ENCODE data around the gene DEFB116.
"Not testable (repeated sequence)": the region's sequence is repeated elsewhere in the genome, so short reads cannot be mapped to it uniquely, and the experiment has no call there.

Gene DEFB116, protein sequence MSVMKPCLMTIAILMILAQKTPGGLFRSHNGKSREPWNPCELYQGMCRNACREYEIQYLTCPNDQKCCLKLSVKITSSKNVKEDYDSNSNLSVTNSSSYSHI

DNA sequence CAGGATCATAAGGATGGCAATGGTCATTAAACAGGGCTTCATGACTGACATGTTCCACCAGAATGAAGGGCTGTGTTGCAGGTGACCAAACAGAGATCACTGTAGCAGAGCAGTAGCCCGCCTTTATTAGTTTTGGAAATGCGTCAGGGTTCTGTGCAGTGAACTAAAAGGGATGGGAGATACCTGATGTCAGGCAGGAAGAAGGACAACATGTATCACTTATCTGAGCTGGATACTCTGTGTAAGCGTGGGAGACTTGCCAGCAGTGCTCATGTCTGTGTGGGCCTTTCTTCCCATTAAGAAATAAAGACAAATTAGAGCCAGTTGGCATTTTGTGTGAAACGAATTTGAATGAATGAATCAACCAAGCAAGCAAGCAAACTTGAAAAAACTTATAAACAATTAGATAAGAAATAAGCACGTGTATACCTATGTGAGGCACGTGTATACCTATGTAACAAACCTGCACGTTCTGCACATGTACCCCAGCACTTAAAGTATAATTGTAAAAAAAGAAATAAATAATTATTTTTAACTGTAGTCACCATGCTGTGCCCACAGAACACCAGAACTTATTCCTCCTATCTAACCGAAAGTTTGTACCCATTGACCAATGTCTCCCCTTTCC is at the start of gene DEFB116:
Gene DEFB116 (minus strand): TSS at position 51 of the 628 bp plus-strand sequence. CDS start 0 bp downstream, at position 51.
- no peak within 1 kb of the TSS for H3K4me3 ChIP-seq (ENCODE audit: low read depth, low read length)
- TF ChIP-seq, protein P1, sequence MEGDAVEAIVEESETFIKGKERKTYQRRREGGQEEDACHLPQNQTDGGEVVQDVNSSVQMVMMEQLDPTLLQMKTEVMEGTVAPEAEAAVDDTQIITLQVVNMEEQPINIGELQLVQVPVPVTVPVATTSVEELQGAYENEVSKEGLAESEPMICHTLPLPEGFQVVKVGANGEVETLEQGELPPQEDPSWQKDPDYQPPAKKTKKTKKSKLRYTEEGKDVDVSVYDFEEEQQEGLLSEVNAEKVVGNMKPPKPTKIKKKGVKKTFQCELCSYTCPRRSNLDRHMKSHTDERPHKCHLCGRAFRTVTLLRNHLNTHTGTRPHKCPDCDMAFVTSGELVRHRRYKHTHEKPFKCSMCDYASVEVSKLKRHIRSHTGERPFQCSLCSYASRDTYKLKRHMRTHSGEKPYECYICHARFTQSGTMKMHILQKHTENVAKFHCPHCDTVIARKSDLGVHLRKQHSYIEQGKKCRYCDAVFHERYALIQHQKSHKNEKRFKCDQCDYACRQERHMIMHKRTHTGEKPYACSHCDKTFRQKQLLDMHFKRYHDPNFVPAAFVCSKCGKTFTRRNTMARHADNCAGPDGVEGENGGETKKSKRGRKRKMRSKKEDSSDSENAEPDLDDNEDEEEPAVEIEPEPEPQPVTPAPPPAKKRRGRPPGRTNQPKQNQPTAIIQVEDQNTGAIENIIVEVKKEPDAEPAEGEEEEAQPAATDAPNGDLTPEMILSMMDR (IDR thresholded peaks at IDR 0.05; ENCODE audit: borderline replicate concordance, insufficient read depth, low read depth, low read length): no peak

DNA sequence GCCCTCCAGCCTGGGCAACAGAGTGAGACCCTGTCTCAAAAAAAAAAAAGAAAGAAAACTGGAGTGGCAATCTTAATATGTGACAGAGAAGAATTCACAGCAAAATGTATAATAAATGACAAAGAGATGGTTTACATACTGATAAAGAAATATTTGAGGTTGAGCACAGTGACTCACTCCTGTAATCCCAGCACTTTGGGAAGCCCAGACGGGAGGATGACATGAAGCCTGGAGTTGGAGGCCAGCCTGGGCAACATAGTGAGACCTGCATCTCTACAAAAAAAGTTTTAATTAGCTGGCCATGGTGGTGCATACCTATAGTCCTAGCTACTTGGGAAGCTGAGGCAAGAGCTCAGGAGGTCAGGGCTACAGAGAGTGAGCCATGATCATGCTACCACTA is 47.6 kb upstream of the DEFB116 start:
- TF ChIP-seq, protein P1 (IDR thresholded peaks at IDR 0.05; ENCODE audit: borderline replicate concordance, insufficient read depth, low read depth, low read length): no peak

DNA sequence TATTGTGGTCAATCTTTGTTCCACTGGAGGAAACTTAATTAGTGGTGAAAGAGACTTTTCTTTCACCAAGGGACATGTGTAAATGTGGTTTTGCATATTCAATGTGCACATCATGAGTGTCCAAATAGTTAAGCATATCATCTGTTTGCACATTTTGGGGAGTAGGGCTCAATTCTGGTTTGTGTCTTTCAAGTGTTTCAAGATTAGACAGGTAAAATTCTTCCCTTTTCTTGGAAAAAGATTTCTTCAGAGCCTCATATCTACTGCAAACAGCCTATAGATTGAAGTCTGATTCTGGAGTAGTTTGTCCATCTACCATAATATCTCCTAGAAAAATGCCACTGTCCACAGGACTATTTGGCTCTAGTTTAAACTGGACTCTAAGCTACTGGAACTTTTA is 33.1 kb upstream of the DEFB116 start:
- H3K4me3 ChIP-seq (ENCODE audit: low read depth, low read length): no peak overlapping the region
- TF ChIP-seq, protein P1 (IDR thresholded peaks at IDR 0.05; ENCODE audit: borderline replicate concordance, insufficient read depth, low read depth, low read length): no peak

More for the DNA sequence above, 47.6 kb upstream of the DEFB116 start:
- H3K4me3 ChIP-seq (ENCODE audit: low read depth, low read length): no peak overlapping the region

DNA sequence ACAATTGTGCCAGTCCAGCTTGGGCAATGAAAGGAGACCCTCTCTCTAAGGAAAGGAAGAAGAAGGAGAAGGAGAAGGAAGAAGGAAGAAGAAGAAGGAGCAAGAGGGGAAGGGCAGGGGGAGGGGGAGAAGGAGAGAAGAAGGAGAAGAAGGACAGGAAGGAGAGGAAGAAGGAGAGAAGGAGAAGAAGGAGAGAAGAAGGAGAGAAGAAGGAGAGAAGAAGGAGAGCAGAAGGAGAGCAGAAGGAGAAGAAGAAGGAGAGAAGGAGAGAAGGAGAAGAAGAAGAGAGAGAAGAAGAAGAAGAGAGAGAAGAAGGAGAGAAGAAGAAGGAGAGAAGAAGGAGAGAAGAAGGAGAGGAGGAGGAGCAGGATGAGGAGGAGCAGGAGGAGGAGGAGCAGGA is 22.5 kb upstream of the DEFB116 start:
- TF ChIP-seq, protein P1 (IDR thresholded peaks at IDR 0.05; ENCODE audit: borderline replicate concordance, insufficient read depth, low read depth, low read length): no peak
- H3K4me3 ChIP-seq (ENCODE audit: low read depth, low read length): no peak overlapping the region

DNA sequence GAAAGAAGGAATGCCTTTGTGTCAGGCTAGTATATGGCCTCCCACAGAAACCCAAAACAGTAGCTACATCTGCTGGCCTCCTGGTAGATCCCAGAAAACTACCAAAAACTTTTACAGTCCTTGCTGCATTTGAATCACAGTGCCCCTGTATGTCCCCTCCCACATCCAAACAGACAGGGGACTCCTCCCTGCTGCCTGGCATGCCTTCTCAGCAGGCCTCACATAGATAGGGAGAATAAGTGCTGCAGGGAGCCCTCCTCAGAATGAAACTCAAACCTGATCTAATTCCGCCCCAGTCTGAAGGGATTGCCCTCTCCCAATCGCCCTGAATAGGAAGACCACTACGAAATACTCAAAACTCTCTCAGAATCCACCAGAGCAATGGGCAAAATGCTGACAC is 14.1 kb upstream of the DEFB116 start:
- no peak overlapping the region for H3K4me3 ChIP-seq (ENCODE audit: low read depth, low read length)
- TF ChIP-seq, protein P1 (IDR thresholded peaks at IDR 0.05; ENCODE audit: borderline replicate concordance, insufficient read depth, low read depth, low read length): no peak

DNA sequence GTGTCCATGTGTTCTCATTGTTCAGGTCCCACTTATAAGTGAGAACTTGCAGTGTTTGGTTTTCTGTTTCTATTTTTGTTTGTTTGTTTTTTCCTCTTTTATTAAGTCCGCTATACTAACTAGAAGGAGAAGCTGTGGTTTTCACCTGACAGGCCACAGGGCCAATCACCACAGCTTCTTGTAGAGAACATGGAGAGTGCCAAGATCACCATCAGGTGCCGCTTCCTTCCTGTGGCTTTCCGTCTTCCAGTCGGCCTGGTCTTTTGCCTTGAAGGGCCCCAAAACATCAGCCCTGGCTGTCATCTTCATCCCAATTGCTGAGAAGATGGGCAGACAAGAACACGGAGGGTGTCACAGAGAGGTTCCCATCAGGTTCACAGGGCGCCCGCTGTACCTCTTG is 23.4 kb downstream of the DEFB116 start:
- not testable (repeated sequence) for H3K4me3 ChIP-seq (ENCODE audit: low read depth, low read length)

DNA sequence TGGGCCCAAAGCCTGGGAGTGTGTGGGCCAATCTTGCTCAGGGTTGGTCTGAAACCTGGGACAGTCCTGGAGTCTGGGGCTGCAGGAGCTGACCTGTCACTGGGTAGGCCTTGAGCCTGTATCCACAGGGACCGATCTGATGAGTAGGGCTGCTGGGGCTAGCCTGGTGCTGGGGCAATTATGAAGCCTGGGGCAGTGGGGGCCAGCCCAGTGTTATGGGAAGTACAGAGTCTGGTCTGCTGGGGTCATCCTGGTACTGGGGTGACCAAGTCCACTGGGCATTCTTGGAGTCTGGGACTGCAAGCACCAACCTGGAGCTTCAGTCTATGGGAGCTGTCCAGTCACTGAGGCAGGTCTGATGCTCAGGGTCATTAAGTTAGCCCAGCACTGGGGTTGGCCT is 30.2 kb downstream of the DEFB116 start:
- no peak overlapping the region for H3K4me3 ChIP-seq (ENCODE audit: low read depth, low read length)
- TF ChIP-seq, protein P1 (IDR thresholded peaks at IDR 0.05; ENCODE audit: borderline replicate concordance, insufficient read depth, low read depth, low read length): no peak
